NT2/D1 (cell line): Measurements from ENCODE around the gene SLC5A8.

Source experiments
- SUZ12 ChIP-seq: IDR thresholded peaks from 2 replicates; pipeline ENCODE4 v1.6.1; 2011; ENCODE audit not compliant: insufficient read length, insufficient read depth; ENCODE audit errors: extremely low read depth
- YY1 ChIP-seq: IDR thresholded peaks from 2 replicates; pipeline ENCODE4 v1.6.1; 2011; ENCODE audit not compliant: insufficient read length, insufficient read depth
- ZNF274 ChIP-seq: IDR thresholded peaks from 2 replicates; pipeline ENCODE4 v1.6.1; 2011; ENCODE audit warnings: mild to moderate bottlenecking, low read depth, low read length

DNA sequence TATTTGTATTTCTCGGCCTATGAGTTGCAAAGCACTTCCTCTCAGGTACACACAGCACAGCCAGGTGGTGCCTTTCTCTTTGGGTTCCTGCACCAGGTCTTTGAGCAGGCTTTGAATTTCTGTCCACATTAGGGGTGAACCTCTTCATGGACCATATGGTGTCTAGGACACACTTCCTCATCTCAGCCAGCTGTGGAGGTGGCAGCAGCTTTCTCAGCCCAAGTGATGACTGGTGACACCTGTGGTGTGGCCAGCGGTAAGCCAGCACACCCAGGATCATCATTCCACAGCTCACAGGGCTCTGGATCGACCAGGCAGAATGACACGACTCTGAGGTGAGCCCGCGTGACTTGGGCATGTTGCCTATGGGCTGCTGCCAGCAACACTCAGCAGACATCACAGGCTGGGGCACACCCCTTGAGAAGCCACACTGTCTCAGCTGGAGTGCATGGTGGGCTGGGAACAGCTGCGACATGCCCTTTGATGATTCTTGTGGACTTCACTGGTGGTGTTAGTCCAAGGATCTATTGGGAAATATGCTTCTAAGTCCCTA is 36.8 kb downstream of the SLC5A8 start:
- no peak for TF ChIP-seq SUZ12
- no peak for TF ChIP-seq YY1
- no peak for TF ChIP-seq ZNF274
